HEK293T (cell line): ENCODE data around the gene C1orf52.

Experiments
- CTCF ChIA-PET: fragments of 350-600 bp; formaldehyde crosslinking; extraction: SDS; loops from one replicate; lab custom pipeline; 2021; ENCODE audit warnings: antibody characterized with exemption, inconsistent platforms; lab: Yijun Ruan, JAX
- POLR2A ChIA-PET: fragments of 350-600 bp; formaldehyde crosslinking; extraction: SDS; loops from one replicate; lab custom pipeline; 2020; ENCODE audit warnings: antibody characterized with exemption, inconsistent platforms; lab: Yijun Ruan, JAX
- DNase-seq: peaks from one replicate; pipeline ENCODE4 v3.0.0; 2012; ENCODE audit warnings: mixed read lengths; ENCODE audit errors: extremely low spot score
- ARNT ChIP-seq: fragments of 450-650 bp; IDR thresholded peaks from 2 replicates; pipeline ENCODE4 v1.6.1; 2017; ENCODE audit warnings: mild to moderate bottlenecking
- BHLHE40 ChIP-seq: fragments of 450-650 bp; IDR thresholded peaks from 2 replicates; pipeline ENCODE4 v1.6.1; 2016; ENCODE audit warnings: mild to moderate bottlenecking, moderate library complexity, borderline replicate concordance
- CTBP1 ChIP-seq: fragments of 450-650 bp; IDR thresholded peaks from 2 replicates; pipeline ENCODE4 v1.6.1; 2016; ENCODE audit warnings: borderline replicate concordance
- ELF4 ChIP-seq: fragments of 450-650 bp; IDR thresholded peaks from 2 replicates; pipeline ENCODE4 v1.6.1; 2017; ENCODE audit warnings: antibody characterized with exemption
- FOXA1 ChIP-seq: fragments of 450-650 bp; IDR thresholded peaks from 2 replicates; pipeline ENCODE4 v1.6.1; 2016; ENCODE audit warnings: mild to moderate bottlenecking
- FOXK2 ChIP-seq: fragments of 450-650 bp; IDR thresholded peaks from 2 replicates; pipeline ENCODE4 v1.6.1; 2016; ENCODE audit warnings: mild to moderate bottlenecking
- FOXM1 ChIP-seq: fragments of 450-650 bp; IDR thresholded peaks from 2 replicates; pipeline ENCODE4 v1.6.1; 2017; ENCODE audit warnings: mild to moderate bottlenecking, borderline replicate concordance
- HDGF ChIP-seq: fragments of 450-650 bp; IDR thresholded peaks from 2 replicates; pipeline ENCODE4 v1.6.1; 2017; ENCODE audit warnings: antibody characterized with exemption, borderline replicate concordance
- L3MBTL2 ChIP-seq: fragments of 450-650 bp; conservative IDR thresholded peaks from 2 replicates; pipeline ENCODE4 v1.6.1; 2016; ENCODE audit warnings: mild to moderate bottlenecking
- LEF1 ChIP-seq: fragments of 450-650 bp; IDR thresholded peaks from 2 replicates; pipeline ENCODE4 v1.6.1; 2017; ENCODE audit warnings: mild to moderate bottlenecking, borderline replicate concordance
- PKNOX1 ChIP-seq: fragments of 450-650 bp; IDR thresholded peaks from 2 replicates; pipeline ENCODE4 v1.6.1; 2016
- SP1 ChIP-seq: fragments of 450-650 bp; IDR thresholded peaks from 2 replicates; pipeline ENCODE4 v1.6.1; 2017
- SUZ12 ChIP-seq: fragments of 450-650 bp; IDR thresholded peaks from 2 replicates; pipeline ENCODE4 v1.6.1; 2016; ENCODE audit warnings: mild to moderate bottlenecking
- TARDBP ChIP-seq: fragments of 450-650 bp; IDR thresholded peaks from 2 replicates; pipeline ENCODE4 v1.6.1; 2016
- ZNF384 ChIP-seq: fragments of 450-650 bp; IDR thresholded peaks from 2 replicates; pipeline ENCODE4 v1.6.1; 2016

Gene C1orf52

GRCh38 chr1:85303440-85304162, 44.1 kb upstream of the C1orf52 start:
- DNase-seq = no peak
- ChIA-PET POLR2A (interaction anchor here (1.2 kb wide), 1 partner anchor 278 kb away, joined by 3 read pairs; no protein-coding TSS in a partner anchor), CTCF (interaction anchor here (0.6 kb wide), 2 partner anchors 53 to 647 kb away, joined by 3 read pairs; no protein-coding TSS in a partner anchor)
- TF ChIP-seq ELF4 = no peak
- TF ChIP-seq ARNT = no peak
- no peak for TF ChIP-seq BHLHE40
- no peak for TF ChIP-seq PKNOX1
- no peak for TF ChIP-seq CTBP1
- no peak for TF ChIP-seq L3MBTL2
- TF ChIP-seq FOXM1 = no peak
- TF ChIP-seq TARDBP = no peak
- TF ChIP-seq ZNF384 = no peak
- no peak for TF ChIP-seq FOXK2

GRCh38 chr1:85300140-85300539, 40.7 kb upstream of the C1orf52 start:
- TF ChIP-seq TARDBP (no peak), FOXA1 (no peak), FOXK2 (no peak), LEF1 (no peak), FOXM1 (no peak), PKNOX1 (no peak), ZNF384 (no peak)
- ChIA-PET CTCF (interaction anchor here (0.7 kb wide), 1 partner anchor 15 kb away, joined by 3 read pairs; no protein-coding TSS in a partner anchor), POLR2A (no interaction called here)
- no peak for DNase-seq

GRCh38 chr1:85297855-85298629, 38.6 kb upstream of the C1orf52 start:
- peak; percentile 51 for DNase-seq
- ChIA-PET CTCF (interaction anchor here (0.5 to 1.7 kb wide), 6 partner anchors 10 to 1673 kb away, joined by 3 to 5 read pairs (median 3); no protein-coding TSS in a partner anchor), POLR2A (interaction anchor here (0.7 to 3.2 kb wide), 6 partner anchors 21 to 410 kb away, joined by 3 to 18 read pairs (median 4); partner anchors contain the start of genes BCL10, C1orf52, CCN1 and ZNHIT6)
- TF ChIP-seq FOXK2 = no peak
- no peak for TF ChIP-seq HDGF
- peak; percentile 81 for TF ChIP-seq L3MBTL2
- TF ChIP-seq PKNOX1 = peak; percentile 42; the same call in 1 of the 2 replicates
- no peak for TF ChIP-seq TARDBP
- TF ChIP-seq LEF1 = no peak
- no peak for TF ChIP-seq SP1
- peak; percentile 95 for TF ChIP-seq CTBP1
- TF ChIP-seq ELF4 = peak; percentile 60; the same call in 1 of the 2 replicates
- no peak for TF ChIP-seq FOXM1
- 0 out of 2 replicates have a peak, but pooled peaks have one; percentile 65 for TF ChIP-seq FOXA1

- ChIA-PET CTCF (interaction anchor here (0.5 to 1.7 kb wide), 5 partner anchors 11 to 1674 kb away, joined by 3 to 5 read pairs (median 3); no protein-coding TSS in a partner anchor), POLR2A (interaction anchor here (0.8 to 3.2 kb wide), 5 partner anchors 21 to 411 kb away, joined by 3 to 18 read pairs (median 5); partner anchors contain the start of genes BCL10, C1orf52 and ZNHIT6)
- no peak for TF ChIP-seq BHLHE40
- no peak for DNase-seq
Observed at GRCh38 chr1:85297538-85297854, 38.0 kb upstream of the C1orf52 start.

GRCh38 chr1:85296980-85297379, 37.5 kb upstream of the C1orf52 start:
- CTCF ChIA-PET = interaction anchor here (1.1 to 1.7 kb wide), 2 partner anchors 11 kb away, joined by 3 to 5 read pairs; no protein-coding TSS in a partner anchor
- POLR2A ChIA-PET = interaction anchor here (0.8 to 3.2 kb wide), 5 partner anchors 20 to 411 kb away, joined by 3 to 18 read pairs (median 5); partner anchors contain the start of genes BCL10, C1orf52 and ZNHIT6
- no peak for DNase-seq
- TF ChIP-seq FOXK2 (no peak), L3MBTL2 (no peak), HDGF (no peak)

- CTCF ChIA-PET = interaction anchor here (1.1 kb wide), 1 partner anchor 12 kb away, joined by 3 read pairs; no protein-coding TSS in a partner anchor
- DNase-seq = no peak
- TF ChIP-seq L3MBTL2 (no peak), SUZ12 (no peak), ARNT (no peak), SP1 (no peak), LEF1 (no peak), BHLHE40 (no peak), ELF4 (no peak), FOXA1 (no peak), FOXK2 (no peak), FOXM1 (no peak), TARDBP (no peak)
- POLR2A ChIA-PET = no interaction called here
Observed at GRCh38 chr1:85295654-85296053, 36.2 kb upstream of the C1orf52 start.
